ENCODE measurements around the gene SP140L. TPM values are rescaled to one million over a fixed set of nuclear protein-coding genes. Genes with fewer than 3 reads are reported as not detected.

SP140L gene
- total RNA-seq, 2 donors from 2014 or later: 3.6 to 15.2 TPM

- H3K27ac ChIP-seq: no peak overlapping the region
- H3K4me1 ChIP-seq (replicated peaks): no peaks in the 10 kb centered on the region
- TF ChIP-seq, protein P1, sequence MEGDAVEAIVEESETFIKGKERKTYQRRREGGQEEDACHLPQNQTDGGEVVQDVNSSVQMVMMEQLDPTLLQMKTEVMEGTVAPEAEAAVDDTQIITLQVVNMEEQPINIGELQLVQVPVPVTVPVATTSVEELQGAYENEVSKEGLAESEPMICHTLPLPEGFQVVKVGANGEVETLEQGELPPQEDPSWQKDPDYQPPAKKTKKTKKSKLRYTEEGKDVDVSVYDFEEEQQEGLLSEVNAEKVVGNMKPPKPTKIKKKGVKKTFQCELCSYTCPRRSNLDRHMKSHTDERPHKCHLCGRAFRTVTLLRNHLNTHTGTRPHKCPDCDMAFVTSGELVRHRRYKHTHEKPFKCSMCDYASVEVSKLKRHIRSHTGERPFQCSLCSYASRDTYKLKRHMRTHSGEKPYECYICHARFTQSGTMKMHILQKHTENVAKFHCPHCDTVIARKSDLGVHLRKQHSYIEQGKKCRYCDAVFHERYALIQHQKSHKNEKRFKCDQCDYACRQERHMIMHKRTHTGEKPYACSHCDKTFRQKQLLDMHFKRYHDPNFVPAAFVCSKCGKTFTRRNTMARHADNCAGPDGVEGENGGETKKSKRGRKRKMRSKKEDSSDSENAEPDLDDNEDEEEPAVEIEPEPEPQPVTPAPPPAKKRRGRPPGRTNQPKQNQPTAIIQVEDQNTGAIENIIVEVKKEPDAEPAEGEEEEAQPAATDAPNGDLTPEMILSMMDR (IDR thresholded peaks at IDR 0.05): no peak
- TF ChIP-seq POLR2AphosphoS5 (IDR thresholded peaks at IDR 0.05): no peak
- TF ChIP-seq POLR2A (IDR thresholded peaks at IDR 0.05): no peak
- no peak overlapping the region for H3K4me3 ChIP-seq
- peaks cover 4 to 9% of the 10 kb centered on the region in 2 donors for H3K36me3 ChIP-seq
- no peaks in the 10 kb centered on the region for H3K9me3 ChIP-seq
- DNase-seq (ENCODE audit: low spot score): no peak
- H3K27me3 ChIP-seq (replicated peaks; ENCODE audit: insufficient read depth): no peaks in the 10 kb centered on the region
- intact Hi-C loops (cut with DNase I): no loop called here
- WGBS: 86% methylated on average over 6 of the region's 6 CpGs
Observed at GRCh38 chr2:230449901-230450467, 123.0 kb downstream of the SP140L start.

GRCh38 chr2:230453006-230453405 lies 126.0 kb downstream of the SP140L start:
- Histone ChIP-seq H3K27me3 (replicated peaks; ENCODE audit: insufficient read depth) (no peaks in the 10 kb centered on the region), H3K36me3 (peaks cover 7 to 9% of the 10 kb centered on the region in 2 donors), H3K4me3 (no peak overlapping the region), H3K27ac (no peak overlapping the region), H3K4me1 (replicated peaks) (no peaks in the 10 kb centered on the region), H3K9me3 (no peaks in the 10 kb centered on the region)
- intact Hi-C loops (cut with DNase I): no loop called here
- DNase-seq (ENCODE audit: low spot score): no peak
- 89% methylated on average over 2 of the region's 2 CpGs for WGBS
- TF ChIP-seq, protein P1 (IDR thresholded peaks at IDR 0.05): no peak
- TF ChIP-seq POLR2A (IDR thresholded peaks at IDR 0.05) (no peak), POLR2AphosphoS5 (IDR thresholded peaks at IDR 0.05) (no peak)

Other genes with a start within 250 kb of the SP140L start
- gene SP110, start 107.2 kb upstream of the SP140L start, total RNA-seq: 10 to 100 TPM; 26.5 to 39.3 TPM
- gene SP140, start 101.5 kb upstream of the SP140L start, total RNA-seq: under 1 TPM in 1 of 2 donors, not detected in 1; 0.51 TPM
- 10 to 100 TPM; 51.6 to 69.0 TPM for gene SP100, start 89.0 kb downstream of the SP140L start, total RNA-seq

Measured in prostate gland (tissue), 2 donors.